ENCODE measurements around the gene ZNF562. TPM values are rescaled to one million over a fixed set of nuclear protein-coding genes. Genes with fewer than 3 reads are reported as not detected.
A peak's percentile ranks its signal among the peaks of the same experiment; 100 is the strongest.

ZNF562 gene
- 10 to 100 TPM; 22.8 to 30.3 (median 27.2) TPM for total RNA-seq

DNA sequence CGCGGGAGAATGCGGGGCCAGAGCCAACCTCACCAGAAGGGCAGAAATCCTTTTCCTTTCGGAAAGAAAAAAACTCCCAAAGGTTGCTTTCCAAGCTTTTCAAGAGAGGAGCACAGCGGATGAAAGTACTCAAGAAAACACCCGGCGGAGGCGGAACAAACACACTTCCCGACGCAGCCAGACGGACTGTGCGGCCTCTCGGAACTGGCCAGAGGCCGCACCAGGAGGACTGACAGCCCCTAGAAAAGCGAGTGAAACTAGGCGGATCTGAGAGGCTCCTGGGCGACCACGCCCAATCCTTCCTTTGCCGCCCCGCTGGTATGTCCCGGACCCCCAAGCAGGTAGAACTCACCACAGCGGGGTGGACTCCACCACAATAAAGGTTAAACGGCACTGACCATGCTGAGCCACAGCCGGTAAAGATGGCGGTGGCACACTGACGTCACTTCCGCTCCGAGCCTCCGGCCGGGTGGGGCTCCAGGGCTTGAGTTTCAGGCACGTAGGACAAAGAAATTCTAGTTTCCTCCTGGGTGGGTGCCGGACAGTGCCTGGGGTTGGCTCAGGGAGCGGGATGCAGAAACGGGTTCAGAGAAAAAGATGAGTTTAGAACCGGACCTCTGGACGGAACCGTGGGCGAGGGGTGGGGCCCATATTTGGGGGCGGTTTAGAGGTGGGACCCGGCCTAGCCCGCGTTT lies at the start of gene ZNF562:
TSS of gene ZNF562 (minus strand) at position 438 of the 695 bp plus-strand sequence. CDS start 14,356 bp downstream, outside the sequence.
- TF ChIP-seq EP300 (IDR thresholded peaks at IDR 0.05), result no peak
- peak; percentile 79 to 86 for TF ChIP-seq POLR2AphosphoS5 (IDR thresholded peaks at IDR 0.05)
- TF ChIP-seq, protein P1, sequence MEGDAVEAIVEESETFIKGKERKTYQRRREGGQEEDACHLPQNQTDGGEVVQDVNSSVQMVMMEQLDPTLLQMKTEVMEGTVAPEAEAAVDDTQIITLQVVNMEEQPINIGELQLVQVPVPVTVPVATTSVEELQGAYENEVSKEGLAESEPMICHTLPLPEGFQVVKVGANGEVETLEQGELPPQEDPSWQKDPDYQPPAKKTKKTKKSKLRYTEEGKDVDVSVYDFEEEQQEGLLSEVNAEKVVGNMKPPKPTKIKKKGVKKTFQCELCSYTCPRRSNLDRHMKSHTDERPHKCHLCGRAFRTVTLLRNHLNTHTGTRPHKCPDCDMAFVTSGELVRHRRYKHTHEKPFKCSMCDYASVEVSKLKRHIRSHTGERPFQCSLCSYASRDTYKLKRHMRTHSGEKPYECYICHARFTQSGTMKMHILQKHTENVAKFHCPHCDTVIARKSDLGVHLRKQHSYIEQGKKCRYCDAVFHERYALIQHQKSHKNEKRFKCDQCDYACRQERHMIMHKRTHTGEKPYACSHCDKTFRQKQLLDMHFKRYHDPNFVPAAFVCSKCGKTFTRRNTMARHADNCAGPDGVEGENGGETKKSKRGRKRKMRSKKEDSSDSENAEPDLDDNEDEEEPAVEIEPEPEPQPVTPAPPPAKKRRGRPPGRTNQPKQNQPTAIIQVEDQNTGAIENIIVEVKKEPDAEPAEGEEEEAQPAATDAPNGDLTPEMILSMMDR (IDR thresholded peaks at IDR 0.05), result no peak
- no peak for TF ChIP-seq POLR2A (IDR thresholded peaks at IDR 0.05; ENCODE audit: low read depth)
- WGBS, result under 1% methylated on average over 18 of the region's 42 CpGs
- Histone ChIP-seq H3K27me3 (no peaks in the 10 kb centered on the region), H3K27ac (replicated peaks in 1 of 4) (peak within 1 kb of the TSS; percentile 89 to 95 (median 93)), H3K36me3 (peaks cover 0 to 13% (median 4%) of the 10 kb centered on the region in 4 donors), H3K9me3 (peaks cover 4 to 15% (median 13%) of the 10 kb centered on the region in 4 donors), H3K4me3 (peak within 1 kb of the TSS; percentile 73 to 92 (median 77)), H3K4me1 (peaks cover 12 to 23% (median 13%) of the 10 kb centered on the region in 4 donors)
- peak; percentile 97 for DNase-seq (ENCODE audit: extremely low spot score)
- intact Hi-C loops (cut with DNase I), result loop anchor here (5.0 kb wide), 2 partner anchors 53 to 92 kb away; partner anchors contain the start of genes ZNF561 and ZNF846

DNA sequence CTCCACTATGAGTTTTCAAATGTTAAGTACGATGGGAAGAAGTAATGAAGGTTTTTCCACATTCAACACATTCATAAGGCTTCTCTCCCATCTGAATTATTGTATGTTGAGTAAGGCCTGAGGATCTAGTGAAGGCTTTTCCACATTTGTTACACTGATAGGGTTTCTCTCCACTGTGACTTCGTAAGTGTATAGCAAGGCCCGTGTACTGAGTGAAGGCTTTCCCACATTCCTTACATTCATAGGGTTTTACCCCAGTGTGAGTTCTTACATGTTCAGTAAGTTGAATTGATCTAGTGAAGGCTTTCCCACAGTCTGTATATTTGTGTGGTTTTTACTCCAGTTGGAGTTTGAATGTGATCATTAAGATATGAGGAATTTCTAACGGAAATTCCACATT lies 49.3 kb upstream of the ZNF562 start:
- Histone ChIP-seq H3K9me3 (peaks cover 0 to 16% (median 2%) of the 10 kb centered on the region in 4 donors), H3K27ac (replicated peaks in 1 of 4) (no peak overlapping the region), H3K4me1 (no peaks in the 10 kb centered on the region), H3K36me3 (no peaks in the 10 kb centered on the region), H3K4me3 (no peak overlapping the region), H3K27me3 (peaks cover 0 to 28% (median 0%) of the 10 kb centered on the region in 4 donors)
- TF ChIP-seq EP300 (IDR thresholded peaks at IDR 0.05) (no peak), POLR2A (IDR thresholded peaks at IDR 0.05; ENCODE audit: low read depth) (no peak), POLR2AphosphoS5 (IDR thresholded peaks at IDR 0.05) (no peak)
- TF ChIP-seq, protein P1 (IDR thresholded peaks at IDR 0.05), result no peak
- DNase-seq (ENCODE audit: extremely low spot score), result no peak
- 94% methylated on average over 4 of the region's 4 CpGs for WGBS
- intact Hi-C loops (cut with DNase I), result no loop called here

DNA sequence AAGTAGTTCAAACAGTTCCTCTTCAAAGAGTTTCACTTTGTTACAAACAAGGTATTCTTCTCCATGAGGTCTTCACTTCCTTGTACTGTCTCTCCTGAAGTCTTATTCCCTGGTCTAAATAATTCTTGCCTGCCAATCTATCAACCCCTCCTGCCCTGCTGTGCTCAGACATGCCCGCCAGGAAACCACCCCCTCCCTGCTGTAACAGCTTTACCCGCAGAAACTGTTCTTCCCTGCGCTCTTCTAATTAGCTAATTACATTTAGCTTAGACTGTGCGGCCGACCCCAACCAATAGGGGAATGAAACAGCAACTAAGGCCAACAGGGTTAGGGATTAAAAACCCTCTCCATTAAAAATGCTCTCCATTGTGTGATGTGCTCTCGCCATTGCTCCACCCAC lies 47.0 kb upstream of the ZNF562 start:
- H3K4me1 ChIP-seq, result no peaks in the 10 kb centered on the region
- WGBS, result 36% methylated on average over 6 of the region's 6 CpGs
- intact Hi-C loops (cut with DNase I), result no loop called here
- H3K27ac ChIP-seq (replicated peaks in 1 of 4), result no peak overlapping the region
- peaks cover 0 to 21% (median 0%) of the 10 kb centered on the region in 4 donors for H3K27me3 ChIP-seq
- peaks cover 0 to 16% (median 2%) of the 10 kb centered on the region in 4 donors for H3K9me3 ChIP-seq
- TF ChIP-seq, protein P1 (IDR thresholded peaks at IDR 0.05), result no peak
- TF ChIP-seq POLR2AphosphoS5 (IDR thresholded peaks at IDR 0.05), result no peak
- no peak for DNase-seq (ENCODE audit: extremely low spot score)
- H3K36me3 ChIP-seq, result no peaks in the 10 kb centered on the region
- no peak overlapping the region for H3K4me3 ChIP-seq

DNA sequence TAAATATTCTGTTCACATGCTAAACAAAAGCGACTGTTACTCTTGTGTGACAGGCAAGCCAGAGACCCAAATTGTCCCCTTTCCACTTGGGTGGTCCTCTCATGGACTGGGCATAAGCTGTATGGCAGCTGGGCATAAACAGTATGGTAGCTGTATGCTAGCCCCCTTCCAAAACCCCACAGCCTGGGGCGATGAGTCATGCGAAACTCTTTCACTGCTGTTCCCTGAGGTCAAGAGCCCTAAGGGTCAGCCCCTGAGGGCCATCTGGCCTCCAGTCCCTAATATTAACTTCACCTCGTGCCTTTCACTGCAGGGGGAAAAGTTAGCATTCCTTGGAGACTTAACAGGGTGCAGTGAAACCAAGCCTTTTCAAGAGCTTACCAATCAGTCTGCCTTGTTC lies 45.6 kb upstream of the ZNF562 start:
- H3K27me3 ChIP-seq, result peaks cover 0 to 11% (median 0%) of the 10 kb centered on the region in 4 donors
- H3K4me3 ChIP-seq, result no peak overlapping the region
- no peak overlapping the region for H3K27ac ChIP-seq (replicated peaks in 1 of 4)
- no peak for DNase-seq (ENCODE audit: extremely low spot score)
- 61% methylated on average over 4 of the region's 4 CpGs for WGBS
- no peak for TF ChIP-seq POLR2A (IDR thresholded peaks at IDR 0.05; ENCODE audit: low read depth)
- TF ChIP-seq, protein P1 (IDR thresholded peaks at IDR 0.05), result no peak
- TF ChIP-seq POLR2AphosphoS5 (IDR thresholded peaks at IDR 0.05), result no peak
- no peak for TF ChIP-seq EP300 (IDR thresholded peaks at IDR 0.05)
- no peaks in the 10 kb centered on the region for H3K36me3 ChIP-seq
- intact Hi-C loops (cut with DNase I), result no loop called here
- no peaks in the 10 kb centered on the region for H3K4me1 ChIP-seq
- peaks cover 0 to 16% (median 2%) of the 10 kb centered on the region in 4 donors for H3K9me3 ChIP-seq
